ENCODE results near the gene ECE1.
"Not testable (repeated sequence)": the region's sequence is repeated elsewhere in the genome, so short reads cannot be mapped to it uniquely, and the experiment has no call there.

Gene ECE1

GRCh38 chr1:21184276-21184675, 106.0 kb downstream of the ECE1 start:
- H3K36me3 ChIP-seq (ENCODE audit: insufficient read depth, low read length): no peaks in the 10 kb centered on the region
- H4K20me1 ChIP-seq (ENCODE audit: insufficient read depth, low read length): no peaks in the 10 kb centered on the region
- H3F3A ChIP-seq (ENCODE audit: insufficient read depth, low read length): no peaks in the 10 kb centered on the region
- no peak overlapping the region for H3K4me2 ChIP-seq (ENCODE audit: low read length)
- H3K9me2 ChIP-seq (ENCODE audit: low read depth, low read length): no peaks in the 10 kb centered on the region
- no peak overlapping the region for H3K4me3 ChIP-seq (ENCODE audit: low read depth, low read length, poor library complexity, severe bottlenecking)
- H3K4me1 ChIP-seq (ENCODE audit: insufficient read depth, low read length, severe bottlenecking): peaks cover 3% of the 10 kb centered on the region
- TF ChIP-seq, protein P1, sequence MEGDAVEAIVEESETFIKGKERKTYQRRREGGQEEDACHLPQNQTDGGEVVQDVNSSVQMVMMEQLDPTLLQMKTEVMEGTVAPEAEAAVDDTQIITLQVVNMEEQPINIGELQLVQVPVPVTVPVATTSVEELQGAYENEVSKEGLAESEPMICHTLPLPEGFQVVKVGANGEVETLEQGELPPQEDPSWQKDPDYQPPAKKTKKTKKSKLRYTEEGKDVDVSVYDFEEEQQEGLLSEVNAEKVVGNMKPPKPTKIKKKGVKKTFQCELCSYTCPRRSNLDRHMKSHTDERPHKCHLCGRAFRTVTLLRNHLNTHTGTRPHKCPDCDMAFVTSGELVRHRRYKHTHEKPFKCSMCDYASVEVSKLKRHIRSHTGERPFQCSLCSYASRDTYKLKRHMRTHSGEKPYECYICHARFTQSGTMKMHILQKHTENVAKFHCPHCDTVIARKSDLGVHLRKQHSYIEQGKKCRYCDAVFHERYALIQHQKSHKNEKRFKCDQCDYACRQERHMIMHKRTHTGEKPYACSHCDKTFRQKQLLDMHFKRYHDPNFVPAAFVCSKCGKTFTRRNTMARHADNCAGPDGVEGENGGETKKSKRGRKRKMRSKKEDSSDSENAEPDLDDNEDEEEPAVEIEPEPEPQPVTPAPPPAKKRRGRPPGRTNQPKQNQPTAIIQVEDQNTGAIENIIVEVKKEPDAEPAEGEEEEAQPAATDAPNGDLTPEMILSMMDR (IDR thresholded peaks at IDR 0.05; ENCODE audit: low read length): no peak
- no peak for TF ChIP-seq EZH2 (IDR thresholded peaks at IDR 0.05; ENCODE audit: borderline replicate concordance, low read length)
- H3K27ac ChIP-seq (ENCODE audit: low read depth, low read length, poor library complexity, severe bottlenecking): no peak overlapping the region
- no peak overlapping the region for H3K9ac ChIP-seq (ENCODE audit: low read length)
- no peaks in the 10 kb centered on the region for H3K79me2 ChIP-seq (ENCODE audit: insufficient read depth, low read length)
- H3K27me3 ChIP-seq (ENCODE audit: insufficient read depth, low read length): no peaks in the 10 kb centered on the region
- no peak overlapping the region for H2AFZ ChIP-seq (ENCODE audit: low read length)
- H3K9me3 ChIP-seq (ENCODE audit: low read length): no peaks in the 10 kb centered on the region

DNA sequence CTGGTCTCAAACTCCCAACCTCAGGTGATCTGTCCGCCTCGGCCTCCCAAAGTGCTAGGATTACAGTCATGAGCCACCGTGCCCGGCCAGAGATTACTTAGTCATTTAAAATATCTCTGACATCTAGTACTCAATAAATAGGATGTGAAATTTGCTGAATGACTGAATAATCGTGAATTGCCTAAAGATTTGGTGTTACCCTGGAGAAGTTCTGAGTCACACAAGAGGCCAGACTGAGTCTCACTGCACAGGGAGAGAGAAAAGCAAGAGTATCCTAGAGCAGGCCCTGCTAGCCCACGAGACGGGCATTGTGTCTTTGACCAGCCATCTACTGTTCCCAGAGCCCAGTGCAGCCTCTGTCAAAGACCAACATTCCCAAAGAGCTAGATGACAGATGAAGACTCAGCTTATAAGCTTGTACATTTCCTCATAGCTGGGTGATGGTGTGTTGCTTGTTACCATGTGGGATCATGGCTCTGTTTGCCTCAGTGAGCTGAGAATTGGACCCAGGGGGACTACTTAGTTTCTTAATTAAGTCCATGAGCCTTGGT, 108.0 kb downstream of the ECE1 start:
- H3K79me2 ChIP-seq (ENCODE audit: insufficient read depth, low read length): no peaks in the 10 kb centered on the region
- H3K4me2 ChIP-seq (ENCODE audit: low read length): no peak overlapping the region
- H3K4me1 ChIP-seq (ENCODE audit: insufficient read depth, low read length, severe bottlenecking): peaks cover 6% of the 10 kb centered on the region
- H3K4me3 ChIP-seq (ENCODE audit: low read depth, low read length, poor library complexity, severe bottlenecking): no peak overlapping the region
- H2AFZ ChIP-seq (ENCODE audit: low read length): no peak overlapping the region
- no peaks in the 10 kb centered on the region for H4K20me1 ChIP-seq (ENCODE audit: insufficient read depth, low read length)
- H3K27ac ChIP-seq (ENCODE audit: low read depth, low read length, poor library complexity, severe bottlenecking): no peak overlapping the region
- no peaks in the 10 kb centered on the region for H3K36me3 ChIP-seq (ENCODE audit: insufficient read depth, low read length)
- H3K9ac ChIP-seq (ENCODE audit: low read length): no peak overlapping the region
- TF ChIP-seq, protein P1 (IDR thresholded peaks at IDR 0.05; ENCODE audit: low read length): no peak
- TF ChIP-seq EZH2 (IDR thresholded peaks at IDR 0.05; ENCODE audit: borderline replicate concordance, low read length): no peak
- no peaks in the 10 kb centered on the region for H3K9me3 ChIP-seq (ENCODE audit: low read length)
- no peaks in the 10 kb centered on the region for H3K27me3 ChIP-seq (ENCODE audit: insufficient read depth, low read length)
- no peaks in the 10 kb centered on the region for H3F3A ChIP-seq (ENCODE audit: insufficient read depth, low read length)
- no peaks in the 10 kb centered on the region for H3K9me2 ChIP-seq (ENCODE audit: low read depth, low read length)

DNA sequence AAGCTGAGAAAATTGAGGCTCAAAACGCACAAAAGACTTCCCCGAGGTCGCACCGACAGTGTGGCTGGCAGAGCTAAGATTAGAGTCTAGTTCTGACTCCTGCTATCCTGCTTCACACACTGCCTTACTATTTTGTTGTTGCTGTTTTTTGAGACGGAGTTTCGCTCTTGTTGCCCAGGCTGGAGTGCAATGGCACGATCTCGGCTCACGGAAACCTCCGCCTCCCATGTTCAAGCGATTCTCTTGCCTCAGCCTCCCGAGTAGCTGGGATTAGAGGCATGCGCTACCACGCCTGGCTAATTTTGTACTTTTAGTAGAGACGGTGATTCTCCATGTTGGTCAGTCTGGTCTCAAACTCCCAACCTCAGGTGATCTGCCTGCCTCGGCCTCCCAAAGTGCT, 112.0 kb downstream of the ECE1 start:
- H3K27me3 ChIP-seq (ENCODE audit: insufficient read depth, low read length); H3K36me3 ChIP-seq (ENCODE audit: insufficient read depth, low read length); H3K4me2 ChIP-seq (ENCODE audit: low read length); H3K9me3 ChIP-seq (ENCODE audit: low read length); H2AFZ ChIP-seq (ENCODE audit: low read length); H3K9ac ChIP-seq (ENCODE audit: low read length); H3F3A ChIP-seq (ENCODE audit: insufficient read depth, low read length); H4K20me1 ChIP-seq (ENCODE audit: insufficient read depth, low read length); H3K27ac ChIP-seq (ENCODE audit: low read depth, low read length, poor library complexity, severe bottlenecking); H3K9me2 ChIP-seq (ENCODE audit: low read depth, low read length); H3K4me3 ChIP-seq (ENCODE audit: low read depth, low read length, poor library complexity, severe bottlenecking): not testable (repeated sequence)
- peaks cover 27% of the 10 kb centered on the region for H3K79me2 ChIP-seq (ENCODE audit: insufficient read depth, low read length)
- H3K4me1 ChIP-seq (ENCODE audit: insufficient read depth, low read length, severe bottlenecking): peaks cover 27% of the 10 kb centered on the region
